Breast epithelium (tissue), 3 donors: ENCODE measurements around the gene OAF.

Experiments used
- CTCF ChIP-seq, 3 donors: fragments of 450-650 bp; IDR thresholded peaks; one replicate each; pipeline ENCODE4 v1.5.1; 2016 to 2017; ENCODE audit warnings: antibody characterized with exemption in 3 of 3, mild to moderate bottlenecking in 3 of 3, moderate library complexity in 3 of 3
- POLR2A ChIP-seq: fragments of 450-650 bp; IDR thresholded peaks from one replicate; pipeline ENCODE4 v1.6.1; 2016; ENCODE audit warnings: antibody characterized with exemption, mild to moderate bottlenecking, moderate library complexity

GRCh38 chr11:120208001-120208441, 2.8 kb upstream of the OAF start:
- no peak for TF ChIP-seq CTCF (IDR thresholded peaks at IDR 0.05)
- no peak for TF ChIP-seq POLR2A
